ENCODE measurements around the gene ECI2.

ECI2 gene

DNA sequence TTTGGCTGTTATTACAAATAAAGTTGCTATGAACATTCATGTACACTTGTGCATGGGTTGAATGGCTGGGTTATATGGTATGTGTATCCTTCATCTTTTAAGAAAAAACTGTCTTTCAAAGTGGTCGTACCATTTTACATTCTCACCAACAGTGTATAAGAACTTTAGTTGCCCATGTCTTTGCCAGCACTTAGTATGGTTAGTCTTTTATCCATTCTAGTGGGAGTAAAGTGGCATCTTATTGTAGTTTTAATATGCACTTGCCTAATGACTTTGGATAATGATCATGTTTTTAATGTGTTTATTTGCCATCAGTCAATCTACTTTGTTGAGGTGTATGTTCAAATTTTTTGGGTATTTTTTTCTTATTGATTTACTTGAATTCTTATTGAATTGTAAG is 32.5 kb upstream of the ECI2 start:
- no peaks in the 10 kb centered on the region for H3K27me3 ChIP-seq
- no peak overlapping the region for H3K4me3 ChIP-seq (ENCODE audit: low read depth in 1 of 2, low read length in 1 of 2)
- TF ChIP-seq, protein P1, sequence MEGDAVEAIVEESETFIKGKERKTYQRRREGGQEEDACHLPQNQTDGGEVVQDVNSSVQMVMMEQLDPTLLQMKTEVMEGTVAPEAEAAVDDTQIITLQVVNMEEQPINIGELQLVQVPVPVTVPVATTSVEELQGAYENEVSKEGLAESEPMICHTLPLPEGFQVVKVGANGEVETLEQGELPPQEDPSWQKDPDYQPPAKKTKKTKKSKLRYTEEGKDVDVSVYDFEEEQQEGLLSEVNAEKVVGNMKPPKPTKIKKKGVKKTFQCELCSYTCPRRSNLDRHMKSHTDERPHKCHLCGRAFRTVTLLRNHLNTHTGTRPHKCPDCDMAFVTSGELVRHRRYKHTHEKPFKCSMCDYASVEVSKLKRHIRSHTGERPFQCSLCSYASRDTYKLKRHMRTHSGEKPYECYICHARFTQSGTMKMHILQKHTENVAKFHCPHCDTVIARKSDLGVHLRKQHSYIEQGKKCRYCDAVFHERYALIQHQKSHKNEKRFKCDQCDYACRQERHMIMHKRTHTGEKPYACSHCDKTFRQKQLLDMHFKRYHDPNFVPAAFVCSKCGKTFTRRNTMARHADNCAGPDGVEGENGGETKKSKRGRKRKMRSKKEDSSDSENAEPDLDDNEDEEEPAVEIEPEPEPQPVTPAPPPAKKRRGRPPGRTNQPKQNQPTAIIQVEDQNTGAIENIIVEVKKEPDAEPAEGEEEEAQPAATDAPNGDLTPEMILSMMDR (IDR thresholded peaks at IDR 0.05): no peak
- H3K4me1 ChIP-seq (ENCODE audit: control insufficient read depth in 1 of 2, insufficient read depth in 1 of 2, low read depth in 1 of 2, low read length in 1 of 2): no peaks in the 10 kb centered on the region
- H3K36me3 ChIP-seq: no peaks in the 10 kb centered on the region
- no peak overlapping the region for H3K27ac ChIP-seq
- H3K9me3 ChIP-seq: no peaks in the 10 kb centered on the region

DNA sequence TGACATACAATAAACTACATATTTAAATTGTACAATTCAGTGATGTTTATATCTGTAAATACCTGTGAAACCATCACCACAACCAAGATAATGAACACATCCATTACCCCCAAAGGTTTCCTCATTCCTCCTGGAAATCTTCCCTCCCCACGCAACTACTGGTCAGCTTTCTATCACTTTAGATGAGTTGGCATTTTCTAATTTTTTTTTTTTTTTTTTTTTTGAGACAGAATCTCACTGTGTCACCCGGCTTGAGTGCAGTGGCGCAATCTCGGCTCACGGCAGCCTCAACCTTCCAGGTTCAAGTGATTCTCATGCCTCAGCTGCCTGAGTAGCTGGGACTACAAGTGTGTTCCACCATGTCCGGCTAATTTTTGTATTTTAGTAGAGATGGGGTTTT is 31.7 kb upstream of the ECI2 start:
- TF ChIP-seq, protein P1 (IDR thresholded peaks at IDR 0.05): no peak
- H3K27me3 ChIP-seq: no peaks in the 10 kb centered on the region
- no peaks in the 10 kb centered on the region for H3K4me1 ChIP-seq (ENCODE audit: control insufficient read depth in 1 of 2, insufficient read depth in 1 of 2, low read depth in 1 of 2, low read length in 1 of 2)
- H3K27ac ChIP-seq: no peak overlapping the region
- no peak overlapping the region for H3K4me3 ChIP-seq (ENCODE audit: low read depth in 1 of 2, low read length in 1 of 2)
- no peaks in the 10 kb centered on the region for H3K36me3 ChIP-seq
- no peaks in the 10 kb centered on the region for H3K9me3 ChIP-seq

DNA sequence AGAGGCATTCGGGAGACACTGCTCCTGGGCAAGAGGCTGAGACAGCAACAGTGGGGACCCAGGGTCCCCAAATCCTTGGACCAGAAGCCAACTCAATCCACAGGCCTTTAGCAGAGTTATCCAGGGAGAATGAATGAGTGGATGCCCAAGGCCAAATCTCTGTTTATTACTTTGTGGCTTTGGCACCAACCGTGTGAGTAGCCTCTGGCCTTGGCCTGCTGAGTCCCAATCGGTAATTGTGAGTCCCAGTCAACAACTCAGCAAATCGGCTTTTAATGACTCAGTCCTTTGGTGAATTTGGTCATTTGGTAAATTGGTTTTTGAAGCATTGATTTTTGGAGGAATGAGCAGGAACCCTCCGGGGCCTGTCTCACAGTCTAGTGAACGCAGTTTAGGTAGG is 29.1 kb upstream of the ECI2 start:
- Histone ChIP-seq H3K4me3 (ENCODE audit: low read depth in 1 of 2, low read length in 1 of 2) (no peak overlapping the region), H3K36me3 (no peaks in the 10 kb centered on the region), H3K4me1 (ENCODE audit: control insufficient read depth in 1 of 2, insufficient read depth in 1 of 2, low read depth in 1 of 2, low read length in 1 of 2) (no peaks in the 10 kb centered on the region), H3K9me3 (no peaks in the 10 kb centered on the region), H3K27ac (no peak overlapping the region), H3K27me3 (no peaks in the 10 kb centered on the region)
- TF ChIP-seq, protein P1 (IDR thresholded peaks at IDR 0.05): no peak

DNA sequence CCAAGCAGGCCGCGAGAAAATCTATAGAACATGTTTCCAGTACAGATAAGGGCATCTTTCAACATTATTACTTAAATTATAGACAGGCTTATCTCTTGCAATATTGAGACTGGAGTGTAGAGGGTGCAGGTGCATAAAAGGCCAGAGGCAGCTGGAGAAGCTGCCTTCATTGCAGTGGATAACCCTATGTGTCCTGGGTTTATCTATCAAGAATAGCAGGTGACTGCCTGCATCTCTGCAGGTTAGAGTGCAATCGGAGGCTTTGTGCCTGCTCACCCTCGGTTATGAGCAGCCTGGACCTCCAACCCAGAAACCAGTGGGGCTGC is 28.7 kb upstream of the ECI2 start:
- no peaks in the 10 kb centered on the region for H3K4me1 ChIP-seq (ENCODE audit: control insufficient read depth in 1 of 2, insufficient read depth in 1 of 2, low read depth in 1 of 2, low read length in 1 of 2)
- H3K4me3 ChIP-seq (ENCODE audit: low read depth in 1 of 2, low read length in 1 of 2): no peak overlapping the region
- H3K36me3 ChIP-seq: no peaks in the 10 kb centered on the region
- no peak overlapping the region for H3K27ac ChIP-seq
- no peaks in the 10 kb centered on the region for H3K9me3 ChIP-seq
- no peaks in the 10 kb centered on the region for H3K27me3 ChIP-seq
- TF ChIP-seq, protein P1 (IDR thresholded peaks at IDR 0.05): no peak

DNA sequence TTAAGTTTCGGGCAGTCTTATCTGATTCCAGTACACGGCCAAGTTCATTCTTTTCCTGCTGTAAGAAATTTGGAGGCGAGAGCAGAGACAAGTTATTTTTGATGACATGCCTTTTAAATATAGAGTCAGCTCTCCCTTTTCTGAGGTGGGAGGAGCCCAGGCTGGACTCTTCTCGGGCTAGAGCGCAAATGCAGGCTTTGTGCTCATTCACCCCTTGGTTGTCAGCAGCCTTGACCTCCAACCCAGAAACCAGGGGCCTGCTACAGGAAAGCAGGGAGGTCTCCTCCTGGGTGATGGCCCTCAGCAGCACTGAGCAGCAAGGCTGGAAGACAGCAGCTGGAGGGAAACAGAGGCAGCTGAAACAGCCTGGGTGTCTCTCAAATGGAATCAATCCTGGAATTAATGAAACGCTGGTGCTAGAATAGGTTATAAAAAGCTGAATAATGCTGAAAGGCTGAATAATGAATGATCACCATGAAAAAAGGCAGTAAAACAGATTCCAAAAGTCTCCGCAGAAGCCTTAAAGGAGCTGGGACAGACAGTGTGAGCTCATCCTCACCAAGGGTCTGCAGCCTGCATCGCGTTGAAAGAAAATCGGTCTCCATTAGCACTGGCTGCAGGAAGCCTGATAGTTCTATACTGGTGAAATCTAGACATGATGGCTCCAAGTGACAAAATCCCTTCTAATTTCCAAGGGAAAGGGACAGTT is 28.2 kb upstream of the ECI2 start:
- H3K27me3 ChIP-seq: no peaks in the 10 kb centered on the region
- no peak overlapping the region for H3K27ac ChIP-seq
- no peaks in the 10 kb centered on the region for H3K4me1 ChIP-seq (ENCODE audit: control insufficient read depth in 1 of 2, insufficient read depth in 1 of 2, low read depth in 1 of 2, low read length in 1 of 2)
- no peak overlapping the region for H3K4me3 ChIP-seq (ENCODE audit: low read depth in 1 of 2, low read length in 1 of 2)
- TF ChIP-seq, protein P1 (IDR thresholded peaks at IDR 0.05): no peak
- H3K9me3 ChIP-seq: no peaks in the 10 kb centered on the region
- no peaks in the 10 kb centered on the region for H3K36me3 ChIP-seq

DNA sequence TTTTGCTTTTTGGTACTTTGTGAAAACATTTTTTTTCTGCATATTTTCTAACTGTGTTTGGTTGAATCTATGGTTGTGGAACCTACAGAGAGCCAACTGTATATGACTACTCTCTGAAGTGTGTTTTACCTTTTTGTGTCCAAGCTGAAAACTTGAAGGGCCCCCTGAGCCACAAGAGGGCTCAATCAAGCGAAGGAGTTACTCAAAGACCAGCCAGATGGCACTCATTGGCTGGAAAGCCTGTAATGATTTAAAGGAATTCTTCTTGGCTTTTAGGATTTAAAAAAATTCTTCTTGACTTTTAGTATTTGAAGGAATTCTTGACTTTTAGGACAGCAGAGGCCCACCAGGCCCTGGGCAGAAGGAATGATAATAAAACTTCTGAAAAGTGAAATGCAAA is 27.0 kb upstream of the ECI2 start:
- Histone ChIP-seq H3K27ac (no peak overlapping the region), H3K9me3 (no peaks in the 10 kb centered on the region), H3K4me3 (ENCODE audit: low read depth in 1 of 2, low read length in 1 of 2) (no peak overlapping the region), H3K36me3 (no peaks in the 10 kb centered on the region), H3K27me3 (no peaks in the 10 kb centered on the region), H3K4me1 (ENCODE audit: control insufficient read depth in 1 of 2, insufficient read depth in 1 of 2, low read depth in 1 of 2, low read length in 1 of 2) (no peaks in the 10 kb centered on the region)
- TF ChIP-seq, protein P1 (IDR thresholded peaks at IDR 0.05): no peak
